T follicular helper cell (primary cell): Measurements from ENCODE around the gene CCDC152.

Source experiments
- DNase-seq: peaks from one replicate; pipeline ENCODE4 v3.0.0-alpha.2; 2020; ENCODE audit warnings: low read depth

Gene CCDC152

GRCh38 chr5:42781584-42781983, 25.0 kb downstream of the CCDC152 start:
- no peak for DNase-seq

GRCh38 chr5:42784132-42784531, 27.5 kb downstream of the CCDC152 start:
- DNase-seq = no peak

GRCh38 chr5:42785756-42786155, 29.1 kb downstream of the CCDC152 start:
- no peak for DNase-seq

- no peak for DNase-seq
Measured at GRCh38 chr5:42787073-42787472, 30.5 kb downstream of the CCDC152 start.

GRCh38 chr5:42787845-42788244, 31.2 kb downstream of the CCDC152 start:
- DNase-seq = no peak

GRCh38 chr5:42791151-42791550, 34.5 kb downstream of the CCDC152 start:
- DNase-seq = no peak

- no peak for DNase-seq
Measured at GRCh38 chr5:42798284-42799240, 41.9 kb downstream of the CCDC152 start.

GRCh38 chr5:42799241-42799608, 42.6 kb downstream of the CCDC152 start:
- DNase-seq = no peak

GRCh38 chr5:42799668-42800114, 43.1 kb downstream of the CCDC152 start:
- no peak for DNase-seq

GRCh38 chr5:42800748-42801330, 44.2 kb downstream of the CCDC152 start:
- no peak for DNase-seq

- no peak for DNase-seq
Measured at GRCh38 chr5:42801516-42802166, 45.0 kb downstream of the CCDC152 start.

GRCh38 chr5:42804717-42805339, 48.2 kb downstream of the CCDC152 start:
- no peak for DNase-seq

GRCh38 chr5:42806004-42806700, 49.5 kb downstream of the CCDC152 start:
- no peak for DNase-seq

- no peak for DNase-seq
Measured at GRCh38 chr5:42806701-42807262, 50.2 kb downstream of the CCDC152 start.

GRCh38 chr5:42807722-42808447, 51.3 kb downstream of the CCDC152 start:
- no peak for DNase-seq

GRCh38 chr5:42808888-42809611, 52.4 kb downstream of the CCDC152 start:
- DNase-seq = no peak

- no peak for DNase-seq
Measured at GRCh38 chr5:42810834-42811590, 54.4 kb downstream of the CCDC152 start.

GRCh38 chr5:42811591-42812446, 55.2 kb downstream of the CCDC152 start, which contains the start of gene SELENOP:
Gene SELENOP, minus strand, starts transcription at chr5:42811892. Its CDS starts 3,539 bp downstream, at chr5:42808353.
- no peak for DNase-seq
